Ishikawa (cell line): ENCODE data around the gene POLR3E.

Source experiments
- CEBPB ChIP-seq: IDR thresholded peaks from 2 replicates; pipeline ENCODE4 v1.6.1; 2012
- CREB1 ChIP-seq: IDR thresholded peaks from 2 replicates; pipeline ENCODE4 v1.6.1; 2012; ENCODE audit warnings: low read depth
- EGR1 ChIP-seq: IDR thresholded peaks from 2 replicates; pipeline ENCODE4 v1.6.1; 2012
- EP300 ChIP-seq: IDR thresholded peaks from 2 replicates; pipeline ENCODE4 v1.6.1; 2012; ENCODE audit warnings: borderline replicate concordance
- FOXM1 ChIP-seq: IDR thresholded peaks from 2 replicates; pipeline ENCODE4 v1.6.1; 2012; ENCODE audit warnings: low read depth, borderline replicate concordance
- MAX ChIP-seq: IDR thresholded peaks from 2 replicates; pipeline ENCODE4 v1.6.1; 2012
- NFIC ChIP-seq: IDR thresholded peaks from 2 replicates; pipeline ENCODE4 v1.6.1; 2012
- RAD21 ChIP-seq: IDR thresholded peaks from 2 replicates; pipeline ENCODE4 v1.6.1; 2012; ENCODE audit warnings: low read depth
- REST ChIP-seq: IDR thresholded peaks from 2 replicates; pipeline ENCODE4 v1.6.1; 2012; ENCODE audit warnings: low read depth, mild to moderate bottlenecking
- TAF1 ChIP-seq: IDR thresholded peaks from 2 replicates; pipeline ENCODE4 v1.6.1; 2012; ENCODE audit warnings: low read depth, mild to moderate bottlenecking
- TEAD4 ChIP-seq: IDR thresholded peaks from 2 replicates; pipeline ENCODE4 v1.6.1; 2012
- USF1 ChIP-seq: IDR thresholded peaks from 2 replicates; pipeline ENCODE4 v1.6.1; 2012
- YY1 ChIP-seq: IDR thresholded peaks from 2 replicates; pipeline ENCODE4 v1.6.1; 2012; ENCODE audit warnings: low read depth
- ZBTB7A ChIP-seq: IDR thresholded peaks from 2 replicates; pipeline ENCODE4 v1.6.1; 2012; ENCODE audit warnings: low read depth

GRCh38 chr16:22270525-22270924, 26.7 kb upstream of the POLR3E start:
- no peak for TF ChIP-seq CEBPB
- no peak for TF ChIP-seq EP300
- TF ChIP-seq USF1 = no peak
- no peak for TF ChIP-seq RAD21
- TF ChIP-seq YY1 = no peak
- TF ChIP-seq TAF1 = no peak
- no peak for TF ChIP-seq CREB1
- TF ChIP-seq MAX = no peak
- no peak for TF ChIP-seq FOXM1
- TF ChIP-seq TEAD4 = no peak
- TF ChIP-seq NFIC = no peak
- TF ChIP-seq EGR1 = no peak
- no peak for TF ChIP-seq REST
- no peak for TF ChIP-seq ZBTB7A
